ENCODE data around the gene CEP112. TPM values are rescaled to one million over a fixed set of nuclear protein-coding genes. Genes with fewer than 3 reads are reported as not detected.

Gene CEP112
- total and polyA plus RNA-seq, 9 of the 15 experiments (the other 6 are each of a cell fraction or from before 2014, with no cell fraction given): 0.84 TPM; not detected in 8

GRCh38 chr17:65601145-65601544, 590.8 kb downstream of the CEP112 start:
- H3K36me3 ChIP-seq (ENCODE audit: control insufficient read depth, insufficient read depth, low read length): no peaks in the 10 kb centered on the region
- TF ChIP-seq, protein P1, sequence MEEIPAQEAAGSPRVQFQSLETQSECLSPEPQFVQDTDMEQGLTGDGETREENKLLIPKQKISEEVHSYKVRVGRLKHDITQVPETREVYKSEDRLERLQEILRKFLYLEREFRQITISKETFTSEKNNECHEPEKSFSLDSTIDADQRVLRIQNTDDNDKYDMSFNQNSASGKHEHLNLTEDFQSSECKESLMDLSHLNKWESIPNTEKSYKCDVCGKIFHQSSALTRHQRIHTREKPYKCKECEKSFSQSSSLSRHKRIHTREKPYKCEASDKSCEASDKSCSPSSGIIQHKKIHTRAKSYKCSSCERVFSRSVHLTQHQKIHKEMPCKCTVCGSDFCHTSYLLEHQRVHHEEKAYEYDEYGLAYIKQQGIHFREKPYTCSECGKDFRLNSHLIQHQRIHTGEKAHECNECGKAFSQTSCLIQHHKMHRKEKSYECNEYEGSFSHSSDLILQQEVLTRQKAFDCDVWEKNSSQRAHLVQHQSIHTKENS (CRISPR knock-in tag; IDR thresholded peaks at IDR 0.05): no peak
- no peak for TF ChIP-seq MEIS2 (IDR thresholded peaks at IDR 0.05; ENCODE audit: partially characterized antibody)
- TF ChIP-seq, protein P2, sequence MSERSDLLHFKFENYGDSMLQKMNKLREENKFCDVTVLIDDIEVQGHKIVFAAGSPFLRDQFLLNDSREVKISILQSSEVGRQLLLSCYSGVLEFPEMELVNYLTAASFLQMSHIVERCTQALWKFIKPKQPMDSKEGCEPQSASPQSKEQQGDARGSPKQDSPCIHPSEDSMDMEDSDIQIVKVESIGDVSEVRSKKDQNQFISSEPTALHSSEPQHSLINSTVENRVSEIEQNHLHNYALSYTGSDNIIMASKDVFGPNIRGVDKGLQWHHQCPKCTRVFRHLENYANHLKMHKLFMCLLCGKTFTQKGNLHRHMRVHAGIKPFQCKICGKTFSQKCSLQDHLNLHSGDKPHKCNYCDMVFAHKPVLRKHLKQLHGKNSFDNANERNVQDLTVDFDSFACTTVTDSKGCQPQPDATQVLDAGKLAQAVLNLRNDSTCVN (CRISPR knock-in tag; IDR thresholded peaks at IDR 0.05): no peak
- no peaks in the 10 kb centered on the region for H3K79me2 ChIP-seq (ENCODE audit: control insufficient read depth, insufficient read depth, low read length)
- H3K9me1 ChIP-seq (ENCODE audit: control insufficient read depth, insufficient read depth, low read length): no peaks in the 10 kb centered on the region
- no peak overlapping the region for H2AFZ ChIP-seq (ENCODE audit: low read depth, low read length)
- H3K4me1 ChIP-seq (replicated peaks in 1 of 2; ENCODE audit: control insufficient read depth in 2 of 2, insufficient read depth in 2 of 2, low read length in 2 of 2): no peaks in the 10 kb centered on the region
- no peak for FAIRE-seq
- H3K27ac ChIP-seq (ENCODE audit: extremely low read depth, low read depth, low read length): no peak overlapping the region
- H4K20me1 ChIP-seq (replicated peaks; ENCODE audit: control insufficient read depth, insufficient read depth, low read length): no peaks in the 10 kb centered on the region
- H3K27me3 ChIP-seq (ENCODE audit: control insufficient read depth in 2 of 2, insufficient read depth in 2 of 2, low read length in 2 of 2): peaks cover 6 to 13% of the 10 kb centered on the region in 2 experiments; a peak in 3 of 5 replicates
- H3K4me2 ChIP-seq (ENCODE audit: insufficient read depth, low read length): no peak overlapping the region
- DNase-seq (ENCODE audit: extremely low read depth in 1 of 4, low spot score in 3 of 4): no peak
- no peak overlapping the region for H3K9ac ChIP-seq (ENCODE audit: insufficient read depth in 1 of 2, low read depth in 2 of 2, low read length in 2 of 2)
- H3K9me3 ChIP-seq (replicated peaks; ENCODE audit: control insufficient read depth, insufficient read depth, low read depth, low read length): no peaks in the 10 kb centered on the region
- in situ Hi-C loops (cut with MboI) (no loop called here), intact Hi-C loops (cut with micrococcal nuclease) (no loop called here)
- ChIA-PET CTCF (ENCODE audit: low intra/inter-chr PET ratio) (no interaction called here), POLR2A (interaction anchor here (0.6 to 1.2 kb wide), 2 partner anchors 9 to 16 kb away, joined by 3 read pairs; no protein-coding TSS in a partner anchor)
- no TSS peak for BruUV-seq (replicated peaks)
- WGBS (ENCODE audit: insufficient coverage, low coverage, missing lambda C conversion rate): 0% methylated on average over 1 of the region's 1 CpG
- H3K4me3 ChIP-seq: no peak overlapping the region
- ATAC-seq: no peak
